ENCODE measurements around the gene SEMA7A.

DNA sequence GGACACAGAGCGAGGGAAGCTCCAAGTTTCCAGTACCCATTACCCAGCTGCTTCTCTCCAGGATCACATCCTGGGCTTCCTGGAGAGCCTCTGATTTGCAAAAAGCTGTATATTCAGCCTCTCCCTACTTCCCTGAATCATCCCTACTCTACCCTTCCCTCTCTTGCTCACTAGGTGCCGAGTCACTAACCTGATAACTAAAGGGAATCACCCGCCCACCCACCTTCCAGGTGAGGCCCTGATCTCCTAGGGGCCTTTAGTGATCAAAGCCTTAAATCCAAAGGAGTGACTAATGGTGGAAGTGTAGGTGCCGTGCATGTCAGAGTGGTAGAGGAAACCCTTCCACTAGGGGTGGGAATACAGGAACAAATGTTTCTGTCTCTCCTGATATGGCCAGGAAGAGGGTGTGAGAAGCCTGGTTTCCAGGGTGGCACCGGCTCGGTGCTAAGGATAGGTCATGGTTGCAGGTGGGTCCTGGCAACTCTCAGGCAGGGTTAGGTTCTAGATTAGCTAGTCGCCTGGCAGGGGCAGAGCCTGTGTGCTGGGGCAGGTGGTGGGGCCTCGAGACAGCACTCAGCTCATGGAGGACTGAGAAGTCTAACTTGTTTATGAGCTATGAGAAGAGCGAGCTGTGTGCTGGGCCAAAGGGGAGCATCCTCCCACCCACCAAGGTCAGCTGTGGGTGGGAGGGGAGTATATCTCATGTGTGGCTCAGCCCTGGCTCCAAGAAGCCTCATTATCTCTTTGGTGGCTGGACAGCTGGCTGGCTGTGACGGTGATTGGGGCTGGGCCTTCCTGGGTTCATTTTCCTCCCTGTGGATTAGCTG lies 10.1 kb downstream of the SEMA7A start:
- TF ChIP-seq POLR2AphosphoS5 (IDR thresholded peaks at IDR 0.05; ENCODE audit: low read depth, low read length): no peak
- TF ChIP-seq TAF1 (IDR thresholded peaks at IDR 0.05; ENCODE audit: borderline replicate concordance, low read depth, low read length): no peak
- TF ChIP-seq POLR2A (IDR thresholded peaks at IDR 0.05; ENCODE audit: low read depth, low read length): no peak

Measured in GM12892 (cell line).